Activated CD4-positive, alpha-beta T cell treated with anti-CD3 and anti-CD28 coated beads, Interleukin-2, amount 50 U/mL, for 1 hour (primary cell): Measurements from ENCODE around the gene COL1A2.

Experiments
- DNase-seq: peaks from one replicate; pipeline ENCODE4 v3.0.0-alpha.2; 2020

The COL1A2 gene

GRCh38 chr7:94394437-94395140 lies at the start of gene COL1A2:
COL1A2 (plus strand) TSS chr7:94394895; CDS start chr7:94395032, 137 bp downstream.
- DNase-seq = no peak

GRCh38 chr7:94345907-94346306 lies 48.8 kb upstream of the COL1A2 start:
- DNase-seq = no peak

DNA sequence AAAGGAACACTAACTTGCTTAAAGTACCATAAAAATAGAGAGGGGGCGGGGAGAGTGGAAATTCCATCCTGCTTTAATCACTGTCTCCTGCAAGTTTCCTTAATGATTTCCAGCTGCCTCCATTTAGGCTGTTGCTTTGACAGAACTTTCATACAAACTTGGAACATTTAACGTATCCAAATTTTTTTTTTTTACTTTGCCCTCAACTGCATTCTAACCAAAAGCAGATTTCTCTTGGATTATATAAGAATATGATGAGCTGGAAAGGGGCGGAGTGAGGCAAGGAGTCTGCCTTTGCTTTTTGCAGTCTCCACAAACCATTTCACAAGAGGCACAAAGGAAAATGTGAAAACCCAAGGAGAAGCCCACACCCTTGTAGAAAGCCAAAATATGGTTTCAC lies 46.6 kb upstream of the COL1A2 start:
- no peak for DNase-seq

- DNase-seq = no peak
These were observed 44.0 kb upstream of the COL1A2 start for GRCh38 chr7:94350734-94351133.

DNA sequence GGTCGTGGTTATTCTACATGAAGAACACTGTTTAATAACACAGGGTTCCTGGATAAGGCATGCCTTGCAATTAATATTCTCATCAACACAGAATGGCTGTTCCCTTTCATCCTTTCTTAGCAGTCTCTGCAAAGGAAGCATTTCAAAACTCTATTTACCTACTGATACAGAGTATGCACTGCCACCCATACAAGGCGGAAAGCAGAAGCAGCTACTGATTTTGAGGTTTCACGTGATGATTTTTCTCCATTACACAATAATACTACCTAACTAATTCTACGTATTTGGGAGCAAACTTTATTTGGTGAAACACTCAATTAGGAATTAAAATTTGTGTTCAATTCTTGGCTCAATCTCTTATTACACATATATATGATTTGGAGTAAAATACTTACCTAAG lies 43.0 kb upstream of the COL1A2 start:
- no peak for DNase-seq

- no peak for DNase-seq
These were observed 41.8 kb upstream of the COL1A2 start for GRCh38 chr7:94352887-94353286.

GRCh38 chr7:94354953-94355352 lies 39.7 kb upstream of the COL1A2 start:
- no peak for DNase-seq

DNA sequence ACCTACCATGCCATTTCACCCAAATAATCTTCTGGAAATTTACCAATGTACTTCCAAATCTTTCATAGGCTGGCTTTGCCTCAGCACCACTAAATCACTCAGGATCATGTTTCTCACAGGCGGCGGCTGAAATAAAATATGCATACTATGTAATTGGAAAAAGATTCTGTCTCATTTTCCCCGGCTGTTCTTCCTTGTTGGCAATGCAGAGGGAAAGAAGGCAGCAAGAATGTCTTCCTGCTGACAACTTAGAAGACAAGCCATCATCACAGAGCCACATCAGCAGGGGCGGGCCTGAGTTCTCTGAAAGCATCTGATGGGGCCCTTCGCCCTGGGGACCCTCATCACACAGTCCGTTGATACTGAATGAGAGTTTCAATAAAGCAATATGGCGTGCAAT lies 39.2 kb upstream of the COL1A2 start:
- DNase-seq = no peak

DNA sequence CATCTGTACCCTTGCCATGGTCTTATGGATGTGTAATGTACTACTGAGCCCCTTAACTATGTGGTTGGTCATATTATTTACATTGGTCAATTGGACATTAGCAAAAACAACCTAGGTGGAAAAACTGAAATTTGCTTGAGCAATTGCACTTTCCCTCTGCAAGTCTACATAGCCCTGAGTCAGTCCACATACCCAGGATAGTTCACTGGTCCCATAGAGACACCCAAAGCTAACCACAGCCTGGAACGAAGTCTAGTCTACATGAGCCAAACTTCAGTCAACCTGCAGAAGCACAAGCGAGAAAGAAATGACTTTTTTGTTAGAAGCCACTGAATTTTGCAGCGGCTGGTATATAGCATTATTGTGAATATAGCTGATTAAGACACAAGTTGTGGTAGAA lies 37.6 kb upstream of the COL1A2 start:
- DNase-seq = no peak

DNA sequence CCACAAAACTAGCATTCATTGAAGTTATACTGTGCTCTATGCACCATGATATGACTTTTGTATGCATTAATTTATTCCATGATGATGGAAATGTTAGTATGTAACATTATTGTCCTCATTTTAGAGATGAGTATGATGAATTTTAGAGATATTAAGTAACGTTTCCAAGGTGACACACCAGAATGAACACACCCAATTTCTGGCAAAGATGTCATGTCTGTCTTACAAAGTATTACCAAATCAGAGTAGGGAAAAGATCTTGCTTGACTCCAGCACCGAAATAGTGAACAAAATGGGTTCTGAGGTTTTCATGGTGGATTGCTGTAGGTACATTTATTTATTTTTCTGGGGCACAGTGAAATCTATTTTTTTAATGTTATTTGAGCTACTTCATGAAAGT lies 33.8 kb upstream of the COL1A2 start:
- no peak for DNase-seq

GRCh38 chr7:94362276-94362675 lies 32.4 kb upstream of the COL1A2 start:
- no peak for DNase-seq

DNA sequence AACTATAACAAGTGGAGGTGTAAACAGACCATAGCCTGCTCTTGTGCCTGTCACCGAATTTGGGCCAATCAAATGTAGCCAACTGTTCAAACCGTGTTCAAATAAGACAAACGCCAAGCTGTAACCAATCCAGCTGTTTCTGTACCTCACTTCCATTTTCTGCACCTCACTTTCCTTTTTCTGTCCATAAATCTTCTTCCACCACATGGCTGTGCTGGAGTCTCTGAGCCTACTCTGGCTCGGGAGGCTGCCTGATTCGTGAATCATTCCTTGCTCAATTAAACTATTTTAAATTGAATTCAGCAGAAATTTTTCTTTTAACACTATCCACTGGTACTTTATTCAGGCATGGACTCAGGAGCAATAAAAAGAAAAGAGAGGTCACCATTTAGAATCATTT lies 29.9 kb upstream of the COL1A2 start:
- no peak for DNase-seq

DNA sequence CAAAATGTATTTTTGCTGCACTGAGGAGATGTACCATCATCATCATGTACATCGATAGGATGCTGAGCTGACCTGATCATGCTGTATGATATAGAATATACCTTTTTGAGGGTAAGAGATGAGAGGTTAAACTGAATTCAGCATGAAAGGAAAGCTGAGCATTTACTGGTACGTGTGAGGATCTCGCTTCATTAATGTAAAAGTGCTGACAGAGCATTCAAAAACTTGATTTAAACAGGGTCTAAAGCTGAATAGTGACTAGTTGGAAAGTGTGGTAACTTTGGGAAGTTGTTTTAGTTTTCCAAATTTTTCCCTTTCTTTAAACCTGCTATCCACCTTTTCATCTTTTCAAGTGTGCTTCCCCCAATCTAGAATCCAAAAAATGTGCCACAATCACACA lies 28.5 kb upstream of the COL1A2 start:
- DNase-seq = no peak

DNA sequence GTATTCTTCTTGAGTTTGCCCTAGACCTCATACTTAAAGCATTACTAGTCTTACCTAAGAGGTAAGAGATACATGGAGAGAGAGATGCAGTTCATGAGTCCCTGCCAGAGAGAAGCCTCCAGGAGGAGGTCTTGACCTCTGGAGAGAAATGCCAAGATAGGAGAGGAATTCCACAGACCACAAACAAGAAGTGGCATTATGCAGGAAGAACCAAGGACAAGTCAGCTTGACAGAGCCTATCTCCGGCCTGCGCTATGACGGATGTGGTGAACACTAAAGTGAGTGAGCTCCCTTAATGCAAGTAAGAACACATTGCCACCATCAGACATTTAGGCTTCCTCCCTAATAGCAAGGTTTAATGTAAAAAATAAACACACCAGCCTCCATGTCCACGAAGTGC lies 27.9 kb upstream of the COL1A2 start:
- no peak for DNase-seq

GRCh38 chr7:94367949-94368348 lies 26.7 kb upstream of the COL1A2 start:
- no peak for DNase-seq

DNA sequence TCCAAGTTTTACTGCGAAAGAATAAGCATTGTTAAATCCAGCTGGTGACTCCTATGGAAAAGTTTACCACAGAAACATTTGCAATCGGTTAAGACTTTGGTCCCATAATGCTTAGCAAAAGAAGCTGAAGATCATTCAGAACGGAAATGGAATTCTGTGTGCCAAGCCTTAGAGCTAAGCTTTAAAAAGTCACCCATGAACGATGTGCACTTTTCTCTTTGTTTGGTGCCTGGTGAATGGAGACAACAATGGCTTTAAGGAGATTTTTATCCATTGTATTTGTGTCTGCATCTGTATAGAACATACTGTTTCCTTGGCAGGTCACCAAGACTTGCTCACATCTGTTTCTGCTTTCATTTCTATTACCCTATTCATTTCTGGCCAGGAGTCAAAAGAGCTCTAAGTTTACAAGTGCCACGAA lies 26.3 kb upstream of the COL1A2 start:
- DNase-seq = no peak

DNA sequence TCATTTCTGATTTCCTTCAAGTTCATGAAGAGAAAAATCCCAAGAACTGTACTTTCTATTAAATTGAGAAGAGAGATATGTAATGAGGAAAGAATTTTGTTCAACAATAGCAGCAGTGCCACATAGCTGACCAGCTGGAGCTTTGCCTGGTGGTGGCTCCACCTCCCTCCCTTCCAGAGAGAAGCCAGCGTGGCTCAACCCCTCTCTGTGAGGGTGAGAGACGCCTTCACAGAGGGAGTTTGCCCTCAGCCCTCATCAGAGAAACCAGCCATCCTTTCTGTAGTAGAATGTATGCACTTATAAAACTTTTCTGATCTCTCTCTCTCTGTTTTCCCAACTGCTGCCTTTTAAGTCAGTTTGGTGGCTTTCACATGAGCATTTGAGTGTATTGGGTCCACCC lies 20.5 kb upstream of the COL1A2 start:
- DNase-seq = no peak

GRCh38 chr7:94374721-94375566 lies 19.8 kb upstream of the COL1A2 start:
- no peak for DNase-seq

DNA sequence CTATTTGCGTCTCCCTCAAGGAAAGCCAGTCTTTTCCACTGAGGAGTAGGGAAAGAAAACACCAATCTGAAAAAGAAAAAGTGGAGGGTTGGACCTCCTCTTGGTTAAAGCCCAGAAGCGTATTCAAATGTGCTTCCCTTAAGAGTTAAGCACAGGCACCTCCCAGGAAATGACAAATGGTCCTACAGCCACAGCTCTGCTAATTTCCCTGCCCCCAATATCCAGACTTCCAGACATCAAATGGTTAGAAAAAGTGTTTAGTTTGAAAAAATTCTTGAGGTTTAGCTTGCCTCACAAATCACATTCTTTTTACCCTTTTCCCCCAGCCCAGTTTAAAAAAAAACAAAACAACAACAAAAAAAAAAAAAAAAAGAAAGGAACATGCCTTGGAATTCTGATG lies 19.0 kb upstream of the COL1A2 start:
- no peak for DNase-seq

DNA sequence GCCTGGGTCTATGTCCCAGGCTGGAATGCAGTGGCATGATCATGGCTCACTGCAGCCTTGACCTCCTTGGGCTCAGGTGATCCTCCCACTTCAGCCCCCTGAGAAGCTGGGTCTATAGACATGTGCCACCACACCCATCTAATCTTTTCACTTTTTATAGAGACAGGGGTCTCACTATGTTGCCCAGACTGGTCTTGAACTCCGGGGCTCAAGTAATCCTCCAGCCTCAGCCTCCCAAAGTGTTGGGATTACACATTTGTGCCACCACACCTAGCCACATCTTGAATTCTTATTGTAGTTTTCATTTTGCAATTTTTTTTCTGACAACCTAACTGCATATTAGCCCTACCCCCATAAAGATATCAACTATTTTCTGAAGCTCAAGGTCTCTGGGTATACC lies 18.4 kb upstream of the COL1A2 start:
- no peak for DNase-seq

GRCh38 chr7:94378356-94378755 lies 16.3 kb upstream of the COL1A2 start:
- no peak for DNase-seq

- no peak for DNase-seq
These were observed 14.4 kb upstream of the COL1A2 start for GRCh38 chr7:94380264-94380663.

GRCh38 chr7:94382132-94382531 lies 12.6 kb upstream of the COL1A2 start:
- no peak for DNase-seq

- no peak for DNase-seq
These were observed 11.9 kb upstream of the COL1A2 start for GRCh38 chr7:94382746-94383145.

DNA sequence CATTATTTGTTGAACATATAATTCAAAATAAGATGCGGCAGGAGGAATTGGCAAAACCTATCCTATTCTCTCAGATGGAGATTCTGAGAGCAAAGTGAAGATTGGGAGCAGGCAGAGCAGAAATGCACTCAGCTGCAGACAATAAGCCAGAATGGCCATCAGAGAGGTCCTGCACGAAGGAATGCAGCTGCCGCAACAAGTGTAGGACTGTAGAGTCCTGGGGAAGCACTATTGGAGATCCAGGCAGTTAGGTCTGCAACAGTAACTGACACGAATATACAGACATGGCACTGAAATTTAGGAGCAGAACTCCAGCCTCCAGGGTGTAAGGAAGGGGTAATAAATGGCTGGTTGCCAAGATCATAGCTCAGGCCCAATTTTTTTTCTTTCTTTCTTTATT lies 10.4 kb upstream of the COL1A2 start:
- DNase-seq = no peak
